ENCODE data around the gene WDR54. TPM values are rescaled to one million over a fixed set of nuclear protein-coding genes. Genes with fewer than 3 reads are reported as not detected.
A peak's percentile ranks its signal among the peaks of the same experiment; 100 is the strongest.

The WDR54 gene
- 27.7 TPM for total RNA-seq (2021; ENCODE audit: unreplicated experiment)
- 46.7 TPM for polyA plus RNA-seq (2012; ENCODE audit: insufficient read length)
- Bru-seq, nascent RNA = percentile 51 among the genes with signal in this experiment
- BruChase-seq, experiment 1, labeled RNA remaining after a 2-hour chase = percentile 55 among the genes with signal in this experiment
- BruChase-seq, experiment 2, labeled RNA remaining after a 6-hour chase = percentile 54 among the genes with signal in this experiment
- long read RNA-seq, transcript WDR54-201 (10 exons, 1,147 nt) = major isoform, 19 of 49 reads
- long read RNA-seq, partial matches to known transcripts = 18 of 49 reads
- long read RNA-seq, other reads (novel, unspliced or antisense) = 7 of 49 reads

GRCh38 chr2:74421221-74421870 lies at the start of gene WDR54, which contains the start of gene C2orf81:
TSS of gene WDR54 (plus strand) at chr2:74421730. CDS start at chr2:74422154, 424 bp downstream.
TSS of gene C2orf81 (minus strand) at chr2:74421619. CDS start at chr2:74421560, 59 bp downstream.
- intact Hi-C loops (cut with micrococcal nuclease; ENCODE audit: unreplicated experiment) (no loop called here), in situ Hi-C loops (cut with HindIII; ENCODE audit: low pct_unique_long_range_greater_than_20kb, low sequenced_read_pairs) (no loop called here)
- no peaks in the 10 kb centered on the region for H3K27me3 ChIP-seq (ENCODE audit: control insufficient read depth, insufficient read depth, low read length)
- ATAC-seq (peak; percentile 94), DNase-seq (ENCODE audit: low read depth, low spot score) (no peak)
- TF ChIP-seq TCF7L2 (IDR thresholded peaks at IDR 0.05; ENCODE audit: low read depth, low read length) (no peak), POLR2AphosphoS5 (IDR thresholded peaks at IDR 0.05; ENCODE audit: low read depth, low read length) (0 out of 2 replicates have a peak, but pooled peaks have one; percentile 44), SIN3A (IDR thresholded peaks at IDR 0.05; ENCODE audit: borderline replicate concordance, insufficient read depth, low read depth, low read length) (0 out of 2 replicates have a peak, but pooled peaks have one; percentile 53), CTCF (IDR thresholded peaks at IDR 0.05) (no peak), REST (IDR thresholded peaks at IDR 0.05; ENCODE audit: insufficient read depth in 1 of 2, low read depth in 2 of 2, low read length in 1 of 2) (no peak)
- ChIA-PET POLR2A (interaction anchor here (0.6 to 1.5 kb wide), 3 partner anchors 19 to 251 kb away, joined by 3 to 7 read pairs (median 6); no protein-coding TSS in a partner anchor), CTCF (interaction anchor here (0.7 kb wide), 1 partner anchor 111 kb away, joined by 6 read pairs; no protein-coding TSS in a partner anchor)
- peak within 1 kb of the TSS; percentile 84 to 89 for H3K4me3 ChIP-seq (ENCODE audit: low read depth in 2 of 2, low read length in 2 of 2)
- no TSS peak for BruUV-seq (replicated peaks)
- peak within 1 kb of the TSS; percentile 86 for H3K27ac ChIP-seq (ENCODE audit: low read length)
- H3K4me1 ChIP-seq (ENCODE audit: control insufficient read depth, insufficient read depth, low read length) = peaks cover 4% of the 10 kb centered on the region; the same call in 1 of the 2 replicates
- no peaks in the 10 kb centered on the region for H3K9me3 ChIP-seq (ENCODE audit: control insufficient read depth, insufficient read depth, low read depth, low read length)
- H3K36me3 ChIP-seq (ENCODE audit: control insufficient read depth, insufficient read depth, low read length) = no peaks in the 10 kb centered on the region; the same call in 1 of the 2 replicates

GRCh38 chr2:74372674-74373073 lies 48.9 kb upstream of the WDR54 start:
- peaks cover 13% of the 10 kb centered on the region; the same call in 1 of the 2 replicates for H3K36me3 ChIP-seq (ENCODE audit: control insufficient read depth, insufficient read depth, low read length)
- DNase-seq (ENCODE audit: low read depth, low spot score) = no peak
- in situ Hi-C loops (cut with HindIII; ENCODE audit: low pct_unique_long_range_greater_than_20kb, low sequenced_read_pairs) = no loop called here

More at GRCh38 chr2:74372674-74373073, 48.9 kb upstream of the WDR54 start:
- no peaks in the 10 kb centered on the region for H3K4me1 ChIP-seq (ENCODE audit: control insufficient read depth, insufficient read depth, low read length)
- ATAC-seq = no peak
- BruUV-seq (replicated peaks) = no TSS peak
- POLR2A ChIA-PET = no interaction called here
- CTCF ChIA-PET = no interaction called here
- H3K4me3 ChIP-seq (ENCODE audit: low read depth in 2 of 2, low read length in 2 of 2) = no peak overlapping the region
- no peak overlapping the region for H3K27ac ChIP-seq (ENCODE audit: low read length)
- intact Hi-C loops (cut with micrococcal nuclease; ENCODE audit: unreplicated experiment) = no loop called here
- H3K27me3 ChIP-seq (ENCODE audit: control insufficient read depth, insufficient read depth, low read length) = no peaks in the 10 kb centered on the region
- H3K9me3 ChIP-seq (ENCODE audit: control insufficient read depth, insufficient read depth, low read depth, low read length) = no peaks in the 10 kb centered on the region
- TF ChIP-seq TCF7L2 (IDR thresholded peaks at IDR 0.05; ENCODE audit: low read depth, low read length) (no peak), SIN3A (IDR thresholded peaks at IDR 0.05; ENCODE audit: borderline replicate concordance, insufficient read depth, low read depth, low read length) (no peak), REST (IDR thresholded peaks at IDR 0.05; ENCODE audit: insufficient read depth in 1 of 2, low read depth in 2 of 2, low read length in 1 of 2) (no peak), POLR2AphosphoS5 (IDR thresholded peaks at IDR 0.05; ENCODE audit: low read depth, low read length) (no peak), CTCF (IDR thresholded peaks at IDR 0.05) (no peak)
